K562 (cell line): Measurements from ENCODE around the gene PLPP1. TPM values are rescaled to one million over a fixed set of nuclear protein-coding genes. Genes with fewer than 3 reads are reported as not detected.

Experiments used
- HSF4 ChIP-seq: fragments of 250-450 bp; sonication (Bioruptor Pico); IDR thresholded peaks from 2 replicates; pipeline ENCODE4 v2.1.2; 2022; ENCODE audit warnings: mild to moderate bottlenecking, moderate library complexity, borderline replicate concordance
- NR1H2 ChIP-seq: sonication (generic); formaldehyde crosslinking; IDR thresholded peaks from 2 replicates; pipeline ENCODE4 v1.4.0; 2020; ENCODE audit warnings: mild to moderate bottlenecking, missing genetic modification reagents
- SAFB2 ChIP-seq: fragments of 200-400 bp; formaldehyde crosslinking; IDR thresholded peaks from 2 replicates; pipeline ENCODE4 v1.6.1; 2018; ENCODE audit warnings: borderline replicate concordance, low read length, low read depth, moderate library complexity; ENCODE audit not compliant: severe bottlenecking
- polyA plus RNA-seq, 8 experiments: library from polyadenylated mRNA; depleted of rRNA in 4 of 8; stranded (reverse) in 5 of 8; unstranded in 3 of 8; fragments of >200 nt; fragmentation: Nextera tagmentation in 2 of 8; fragmentation: Illumina TruSeq in 1 of 8; extraction: Ambion mirVana in 2 of 8; extraction: Trizol in 1 of 8; gene quantifications; 2 replicates each; pipeline versions ENCODE4 v1.2.1 to v1.2.3, GENCODE V29; 2011 to 2014; ENCODE audit warnings: inconsistent platforms in 1 of 8, missing spikeins in 1 of 8
- total RNA-seq, 7 experiments: library from RNA; depleted of rRNA in 6 of 7; stranded (reverse); fragments of >200 nt in 6 of 7; fragmentation: Illumina TruSeq in 2 of 7; extraction: Trizol in 2 of 7; gene quantifications; 2 replicates each; pipeline versions ENCODE4 v1.2.1 to v1.2.3, GENCODE V29; 2011 to 2021; ENCODE audit warnings: low replicate concordance in 1 of 7
- TF ChIP-seq, protein P1 (sequence below): fragments of 200-600 bp; sonication (generic); IDR thresholded peaks from one replicate; pipeline ENCODE4 v1.6.1; 2012; ENCODE audit warnings: mild to moderate bottlenecking, low read depth, low read length, inconsistent platforms
- TF ChIP-seq, protein P2 (sequence below): fragments of 250-450 bp; sonication (Bioruptor Pico); IDR thresholded peaks from 2 replicates; pipeline ENCODE4 v1.5.1; 2021; ENCODE audit warnings: mild to moderate bottlenecking
- TF ChIP-seq, protein P3 (sequence below): sonication (generic); formaldehyde crosslinking; IDR thresholded peaks from 2 replicates; pipeline ENCODE4 v1.8.1; 2022; ENCODE audit warnings: missing genetic modification reagents
- TF ChIP-seq, protein P4 (sequence below): sonication (generic); formaldehyde crosslinking; IDR thresholded peaks from 2 replicates; pipeline ENCODE4 v1.8.1; 2023; ENCODE audit warnings: mild to moderate bottlenecking, missing genetic modification reagents

PLPP1 gene
- total and polyA plus RNA-seq, 9 of the 15 experiments (the other 6 are each of a cell fraction or from before 2014, with no cell fraction given): 0.04 to 0.24 (median 0.04) TPM; not detected in 6

DNA sequence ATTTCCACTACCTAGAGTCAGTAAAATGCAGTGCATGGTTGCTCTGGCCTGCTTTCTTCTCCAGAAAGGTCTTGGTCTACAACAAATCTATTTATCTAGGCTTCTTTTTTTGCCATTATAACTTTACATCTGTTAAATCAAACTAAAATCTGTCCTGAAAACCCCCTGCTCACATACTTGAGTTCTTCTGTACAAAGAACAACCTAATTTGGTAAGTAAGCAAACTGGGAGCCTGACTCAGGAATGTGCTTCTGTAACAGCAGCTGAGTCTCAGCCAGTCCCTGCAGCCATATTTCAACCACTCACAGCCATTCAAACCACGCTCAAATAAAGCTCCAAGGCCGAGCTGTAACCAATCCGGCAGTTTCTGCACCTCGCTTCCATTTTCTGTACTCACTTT, 95.8 kb downstream of the PLPP1 start (continued):
- TF ChIP-seq, protein P1, sequence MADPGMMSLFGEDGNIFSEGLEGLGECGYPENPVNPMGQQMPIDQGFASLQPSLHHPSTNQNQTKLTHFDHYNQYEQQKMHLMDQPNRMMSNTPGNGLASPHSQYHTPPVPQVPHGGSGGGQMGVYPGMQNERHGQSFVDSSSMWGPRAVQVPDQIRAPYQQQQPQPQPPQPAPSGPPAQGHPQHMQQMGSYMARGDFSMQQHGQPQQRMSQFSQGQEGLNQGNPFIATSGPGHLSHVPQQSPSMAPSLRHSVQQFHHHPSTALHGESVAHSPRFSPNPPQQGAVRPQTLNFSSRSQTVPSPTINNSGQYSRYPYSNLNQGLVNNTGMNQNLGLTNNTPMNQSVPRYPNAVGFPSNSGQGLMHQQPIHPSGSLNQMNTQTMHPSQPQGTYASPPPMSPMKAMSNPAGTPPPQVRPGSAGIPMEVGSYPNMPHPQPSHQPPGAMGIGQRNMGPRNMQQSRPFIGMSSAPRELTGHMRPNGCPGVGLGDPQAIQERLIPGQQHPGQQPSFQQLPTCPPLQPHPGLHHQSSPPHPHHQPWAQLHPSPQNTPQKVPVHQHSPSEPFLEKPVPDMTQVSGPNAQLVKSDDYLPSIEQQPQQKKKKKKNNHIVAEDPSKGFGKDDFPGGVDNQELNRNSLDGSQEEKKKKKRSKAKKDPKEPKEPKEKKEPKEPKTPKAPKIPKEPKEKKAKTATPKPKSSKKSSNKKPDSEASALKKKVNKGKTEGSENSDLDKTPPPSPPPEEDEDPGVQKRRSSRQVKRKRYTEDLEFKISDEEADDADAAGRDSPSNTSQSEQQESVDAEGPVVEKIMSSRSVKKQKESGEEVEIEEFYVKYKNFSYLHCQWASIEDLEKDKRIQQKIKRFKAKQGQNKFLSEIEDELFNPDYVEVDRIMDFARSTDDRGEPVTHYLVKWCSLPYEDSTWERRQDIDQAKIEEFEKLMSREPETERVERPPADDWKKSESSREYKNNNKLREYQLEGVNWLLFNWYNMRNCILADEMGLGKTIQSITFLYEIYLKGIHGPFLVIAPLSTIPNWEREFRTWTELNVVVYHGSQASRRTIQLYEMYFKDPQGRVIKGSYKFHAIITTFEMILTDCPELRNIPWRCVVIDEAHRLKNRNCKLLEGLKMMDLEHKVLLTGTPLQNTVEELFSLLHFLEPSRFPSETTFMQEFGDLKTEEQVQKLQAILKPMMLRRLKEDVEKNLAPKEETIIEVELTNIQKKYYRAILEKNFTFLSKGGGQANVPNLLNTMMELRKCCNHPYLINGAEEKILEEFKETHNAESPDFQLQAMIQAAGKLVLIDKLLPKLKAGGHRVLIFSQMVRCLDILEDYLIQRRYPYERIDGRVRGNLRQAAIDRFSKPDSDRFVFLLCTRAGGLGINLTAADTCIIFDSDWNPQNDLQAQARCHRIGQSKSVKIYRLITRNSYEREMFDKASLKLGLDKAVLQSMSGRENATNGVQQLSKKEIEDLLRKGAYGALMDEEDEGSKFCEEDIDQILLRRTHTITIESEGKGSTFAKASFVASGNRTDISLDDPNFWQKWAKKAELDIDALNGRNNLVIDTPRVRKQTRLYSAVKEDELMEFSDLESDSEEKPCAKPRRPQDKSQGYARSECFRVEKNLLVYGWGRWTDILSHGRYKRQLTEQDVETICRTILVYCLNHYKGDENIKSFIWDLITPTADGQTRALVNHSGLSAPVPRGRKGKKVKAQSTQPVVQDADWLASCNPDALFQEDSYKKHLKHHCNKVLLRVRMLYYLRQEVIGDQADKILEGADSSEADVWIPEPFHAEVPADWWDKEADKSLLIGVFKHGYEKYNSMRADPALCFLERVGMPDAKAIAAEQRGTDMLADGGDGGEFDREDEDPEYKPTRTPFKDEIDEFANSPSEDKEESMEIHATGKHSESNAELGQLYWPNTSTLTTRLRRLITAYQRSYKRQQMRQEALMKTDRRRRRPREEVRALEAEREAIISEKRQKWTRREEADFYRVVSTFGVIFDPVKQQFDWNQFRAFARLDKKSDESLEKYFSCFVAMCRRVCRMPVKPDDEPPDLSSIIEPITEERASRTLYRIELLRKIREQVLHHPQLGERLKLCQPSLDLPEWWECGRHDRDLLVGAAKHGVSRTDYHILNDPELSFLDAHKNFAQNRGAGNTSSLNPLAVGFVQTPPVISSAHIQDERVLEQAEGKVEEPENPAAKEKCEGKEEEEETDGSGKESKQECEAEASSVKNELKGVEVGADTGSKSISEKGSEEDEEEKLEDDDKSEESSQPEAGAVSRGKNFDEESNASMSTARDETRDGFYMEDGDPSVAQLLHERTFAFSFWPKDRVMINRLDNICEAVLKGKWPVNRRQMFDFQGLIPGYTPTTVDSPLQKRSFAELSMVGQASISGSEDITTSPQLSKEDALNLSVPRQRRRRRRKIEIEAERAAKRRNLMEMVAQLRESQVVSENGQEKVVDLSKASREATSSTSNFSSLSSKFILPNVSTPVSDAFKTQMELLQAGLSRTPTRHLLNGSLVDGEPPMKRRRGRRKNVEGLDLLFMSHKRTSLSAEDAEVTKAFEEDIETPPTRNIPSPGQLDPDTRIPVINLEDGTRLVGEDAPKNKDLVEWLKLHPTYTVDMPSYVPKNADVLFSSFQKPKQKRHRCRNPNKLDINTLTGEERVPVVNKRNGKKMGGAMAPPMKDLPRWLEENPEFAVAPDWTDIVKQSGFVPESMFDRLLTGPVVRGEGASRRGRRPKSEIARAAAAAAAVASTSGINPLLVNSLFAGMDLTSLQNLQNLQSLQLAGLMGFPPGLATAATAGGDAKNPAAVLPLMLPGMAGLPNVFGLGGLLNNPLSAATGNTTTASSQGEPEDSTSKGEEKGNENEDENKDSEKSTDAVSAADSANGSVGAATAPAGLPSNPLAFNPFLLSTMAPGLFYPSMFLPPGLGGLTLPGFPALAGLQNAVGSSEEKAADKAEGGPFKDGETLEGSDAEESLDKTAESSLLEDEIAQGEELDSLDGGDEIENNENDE: no peak
- TF ChIP-seq NR1H2: no peak
- TF ChIP-seq, protein P2, sequence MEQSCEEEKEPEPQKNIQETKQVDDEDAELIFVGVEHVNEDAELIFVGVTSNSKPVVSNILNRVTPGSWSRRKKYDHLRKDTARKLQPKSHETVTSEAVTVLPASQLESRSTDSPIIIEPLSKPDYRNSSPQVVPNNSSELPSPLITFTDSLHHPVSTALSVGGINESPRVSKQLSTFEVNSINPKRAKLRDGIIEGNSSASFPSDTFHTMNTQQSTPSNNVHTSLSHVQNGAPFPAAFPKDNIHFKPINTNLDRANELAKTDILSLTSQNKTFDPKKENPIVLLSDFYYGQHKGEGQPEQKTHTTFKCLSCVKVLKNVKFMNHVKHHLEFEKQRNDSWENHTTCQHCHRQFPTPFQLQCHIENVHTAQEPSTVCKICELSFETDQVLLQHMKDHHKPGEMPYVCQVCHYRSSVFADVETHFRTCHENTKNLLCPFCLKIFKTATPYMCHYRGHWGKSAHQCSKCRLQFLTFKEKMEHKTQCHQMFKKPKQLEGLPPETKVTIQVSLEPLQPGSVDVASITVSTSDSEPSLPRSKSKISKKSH (CRISPR knock-in tag): no peak
- TF ChIP-seq, protein P3, sequence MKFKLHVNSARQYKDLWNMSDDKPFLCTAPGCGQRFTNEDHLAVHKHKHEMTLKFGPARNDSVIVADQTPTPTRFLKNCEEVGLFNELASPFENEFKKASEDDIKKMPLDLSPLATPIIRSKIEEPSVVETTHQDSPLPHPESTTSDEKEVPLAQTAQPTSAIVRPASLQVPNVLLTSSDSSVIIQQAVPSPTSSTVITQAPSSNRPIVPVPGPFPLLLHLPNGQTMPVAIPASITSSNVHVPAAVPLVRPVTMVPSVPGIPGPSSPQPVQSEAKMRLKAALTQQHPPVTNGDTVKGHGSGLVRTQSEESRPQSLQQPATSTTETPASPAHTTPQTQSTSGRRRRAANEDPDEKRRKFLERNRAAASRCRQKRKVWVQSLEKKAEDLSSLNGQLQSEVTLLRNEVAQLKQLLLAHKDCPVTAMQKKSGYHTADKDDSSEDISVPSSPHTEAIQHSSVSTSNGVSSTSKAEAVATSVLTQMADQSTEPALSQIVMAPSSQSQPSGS: no peak
- TF ChIP-seq HSF4 (CRISPR knock-in tag): no peak
- TF ChIP-seq, protein P4, sequence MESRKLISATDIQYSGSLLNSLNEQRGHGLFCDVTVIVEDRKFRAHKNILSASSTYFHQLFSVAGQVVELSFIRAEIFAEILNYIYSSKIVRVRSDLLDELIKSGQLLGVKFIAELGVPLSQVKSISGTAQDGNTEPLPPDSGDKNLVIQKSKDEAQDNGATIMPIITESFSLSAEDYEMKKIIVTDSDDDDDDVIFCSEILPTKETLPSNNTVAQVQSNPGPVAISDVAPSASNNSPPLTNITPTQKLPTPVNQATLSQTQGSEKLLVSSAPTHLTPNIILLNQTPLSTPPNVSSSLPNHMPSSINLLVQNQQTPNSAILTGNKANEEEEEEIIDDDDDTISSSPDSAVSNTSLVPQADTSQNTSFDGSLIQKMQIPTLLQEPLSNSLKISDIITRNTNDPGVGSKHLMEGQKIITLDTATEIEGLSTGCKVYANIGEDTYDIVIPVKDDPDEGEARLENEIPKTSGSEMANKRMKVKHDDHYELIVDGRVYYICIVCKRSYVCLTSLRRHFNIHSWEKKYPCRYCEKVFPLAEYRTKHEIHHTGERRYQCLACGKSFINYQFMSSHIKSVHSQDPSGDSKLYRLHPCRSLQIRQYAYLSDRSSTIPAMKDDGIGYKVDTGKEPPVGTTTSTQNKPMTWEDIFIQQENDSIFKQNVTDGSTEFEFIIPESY (CRISPR knock-in tag): no peak
- no peak for TF ChIP-seq SAFB2
